HG02588 (cell line): ENCODE measurements around the gene ESYT3.
"Not testable (repeated sequence)": the region's sequence is repeated elsewhere in the genome, so short reads cannot be mapped to it uniquely, and the experiment has no call there.

Experiments
- ATAC-seq: cut with Tn5 transposase; IDR thresholded peaks from one replicate; pipeline ENCODE4 v1.9.1; 2021; ENCODE audit warnings: mild to moderate bottlenecking, moderate library complexity; ENCODE audit not compliant: unreplicated experiment

Gene ESYT3

GRCh38 chr3:138441256-138441655 lies 6.8 kb downstream of the ESYT3 start:
- ATAC-seq: no peak

GRCh38 chr3:138441742-138442141 lies 7.3 kb downstream of the ESYT3 start:
- no peak for ATAC-seq

- no peak for ATAC-seq
Observed at GRCh38 chr3:138442433-138442832, 8.0 kb downstream of the ESYT3 start.

GRCh38 chr3:138443091-138443490 lies 8.7 kb downstream of the ESYT3 start:
- no peak for ATAC-seq

- ATAC-seq: no peak
Observed at GRCh38 chr3:138443521-138444503, 9.4 kb downstream of the ESYT3 start.

- no peak for ATAC-seq
Observed at GRCh38 chr3:138445236-138445635, 10.8 kb downstream of the ESYT3 start.

- no peak for ATAC-seq
Observed at GRCh38 chr3:138445654-138446053, 11.2 kb downstream of the ESYT3 start.

- no peak for ATAC-seq
Observed at GRCh38 chr3:138448631-138449030, 14.2 kb downstream of the ESYT3 start.

- no peak for ATAC-seq
Observed at GRCh38 chr3:138449490-138449889, 15.1 kb downstream of the ESYT3 start.

- no peak for ATAC-seq
Observed at GRCh38 chr3:138450181-138450580, 15.8 kb downstream of the ESYT3 start.

- no peak for ATAC-seq
Observed at GRCh38 chr3:138450704-138451424, 16.4 kb downstream of the ESYT3 start.

- ATAC-seq: no peak
Observed at GRCh38 chr3:138451595-138452162, 17.3 kb downstream of the ESYT3 start.

GRCh38 chr3:138452436-138452835 lies 18.0 kb downstream of the ESYT3 start:
- no peak for ATAC-seq

GRCh38 chr3:138453940-138454339 lies 19.5 kb downstream of the ESYT3 start:
- ATAC-seq: not testable (repeated sequence)

- no peak for ATAC-seq
Observed at GRCh38 chr3:138455801-138456716, 21.6 kb downstream of the ESYT3 start.

GRCh38 chr3:138456961-138457862 lies 22.8 kb downstream of the ESYT3 start:
- ATAC-seq: no peak

GRCh38 chr3:138457863-138458735 lies 23.7 kb downstream of the ESYT3 start:
- ATAC-seq: no peak

- no peak for ATAC-seq
Observed at GRCh38 chr3:138458774-138459499, 24.5 kb downstream of the ESYT3 start.
